GM18505 (cell line): ENCODE results near the gene TPRN.
A peak's percentile ranks its signal among the peaks of the same experiment; 100 is the strongest.

Source experiments
- ATAC-seq: cut with Tn5 transposase; IDR thresholded peaks from one replicate; pipeline ENCODE4 v1.9.1; 2021; ENCODE audit not compliant: unreplicated experiment
- POLR2A ChIP-seq: IDR thresholded peaks from 4 replicates; pipeline ENCODE4 v1.6.1; 2011; ENCODE audit warnings: borderline replicate concordance; ENCODE audit not compliant: insufficient read depth, insufficient read length; ENCODE audit errors: extremely low read depth

The TPRN gene

GRCh38 chr9:137226338-137227053, 26.0 kb upstream of the TPRN start:
- ATAC-seq = no peak
- no peak for TF ChIP-seq POLR2A

- no peak for TF ChIP-seq POLR2A
- no peak for ATAC-seq
These were observed 25.3 kb upstream of the TPRN start for GRCh38 chr9:137225699-137226331.

GRCh38 chr9:137224830-137225694, 24.5 kb upstream of the TPRN start, which contains the start of gene CYSRT1:
Gene CYSRT1, plus strand, starts transcription at chr9:137225174. Its CDS starts 448 bp downstream, at chr9:137225622.
- no peak for ATAC-seq
- no peak for TF ChIP-seq POLR2A

- TF ChIP-seq POLR2A = peak; percentile 92
- peak; percentile 57 for ATAC-seq
These were observed 22.8 kb upstream of the TPRN start for GRCh38 chr9:137223078-137223970.

- no peak for TF ChIP-seq POLR2A
- ATAC-seq = peak; percentile 1
These were observed 21.9 kb upstream of the TPRN start, which contains the start of gene RNF208 for GRCh38 chr9:137222190-137223077. Gene RNF208, minus strand, starts transcription at chr9:137222240. Its CDS starts 1,028 bp downstream, at chr9:137221212.

GRCh38 chr9:137221506-137222111, 21.1 kb upstream of the TPRN start:
- ATAC-seq = no peak
- no peak for TF ChIP-seq POLR2A

GRCh38 chr9:137221095-137221505, 20.6 kb upstream of the TPRN start:
- no peak for ATAC-seq
- no peak for TF ChIP-seq POLR2A

GRCh38 chr9:137220317-137221094, 20.0 kb upstream of the TPRN start:
- ATAC-seq = no peak
- no peak for TF ChIP-seq POLR2A

- no peak for ATAC-seq
- TF ChIP-seq POLR2A = no peak
These were observed 19.3 kb upstream of the TPRN start for GRCh38 chr9:137219757-137220316.

GRCh38 chr9:137218754-137219271, 18.3 kb upstream of the TPRN start:
- no peak for TF ChIP-seq POLR2A

GRCh38 chr9:137218212-137218753, 17.7 kb upstream of the TPRN start:
- TF ChIP-seq POLR2A = no peak
- no peak for ATAC-seq

More at GRCh38 chr9:137218754-137219271, 18.3 kb upstream of the TPRN start:
- ATAC-seq = no peak
